GM23248 (cell line): ENCODE data around the gene C1orf105. TPM values are rescaled to one million over a fixed set of nuclear protein-coding genes. Genes with fewer than 3 reads are reported as not detected.

ENCODE experiments used
- DNase-seq: peaks from one replicate; pipeline ENCODE4 v3.0.0-alpha.2; 2015
- H2AFZ ChIP-seq: fragments of 200-600 bp; sonication (generic); 2 replicates; pipeline ENCODE4 v1.6.1; 2016; ENCODE audit warnings: antibody characterized with exemption
- H3F3A ChIP-seq: fragments of 200-600 bp; sonication (generic); 2 replicates; pipeline ENCODE4 v1.6.1; 2016; ENCODE audit warnings: mild to moderate bottlenecking, antibody characterized with exemption, mixed run types; ENCODE audit not compliant: insufficient read depth
- H3K27ac ChIP-seq: fragments of 200-600 bp; sonication (generic); 2 replicates; pipeline ENCODE4 v1.5.1; 2016; ENCODE audit warnings: mild to moderate bottlenecking
- H3K27me3 ChIP-seq: fragments of 200-600 bp; sonication (generic); replicated peaks from 2 replicates; pipeline ENCODE4 v1.6.1; 2016; ENCODE audit warnings: mild to moderate bottlenecking; ENCODE audit not compliant: insufficient read depth
- H3K36me3 ChIP-seq: fragments of 200-600 bp; sonication (generic); 2 replicates; pipeline ENCODE4 v1.6.1; 2016; ENCODE audit warnings: low read depth, mild to moderate bottlenecking
- H3K4me1 ChIP-seq: fragments of 200-600 bp; sonication (generic); 2 replicates; pipeline ENCODE4 v1.6.1; 2016; ENCODE audit warnings: mild to moderate bottlenecking; ENCODE audit not compliant: insufficient read depth
- H3K4me2 ChIP-seq: fragments of 200-600 bp; sonication (generic); one replicate; pipeline ENCODE4 v1.6.1; 2016; ENCODE audit warnings: mild to moderate bottlenecking; ENCODE audit not compliant: unreplicated experiment
- H3K4me3 ChIP-seq: fragments of 200-600 bp; sonication (generic); 2 replicates; pipeline ENCODE4 v1.5.1; 2016; ENCODE audit warnings: mild to moderate bottlenecking
- H3K79me2 ChIP-seq: fragments of 200-600 bp; sonication (generic); 2 replicates; pipeline ENCODE4 v1.6.1; 2016; ENCODE audit warnings: mild to moderate bottlenecking; ENCODE audit not compliant: insufficient read depth
- H3K9ac ChIP-seq: fragments of 200-600 bp; sonication (generic); 2 replicates; pipeline ENCODE4 v1.6.1; 2016; ENCODE audit warnings: mild to moderate bottlenecking
- H3K9me2 ChIP-seq: fragments of 200-600 bp; sonication (generic); 2 replicates; pipeline ENCODE4 v1.6.1; 2016; ENCODE audit warnings: mixed run types, mild to moderate bottlenecking, moderate library complexity; ENCODE audit not compliant: insufficient read depth
- H3K9me3 ChIP-seq: fragments of 200-600 bp; sonication (generic); one replicate; pipeline ENCODE4 v1.6.1; 2017; ENCODE audit warnings: low read depth
- H4K20me1 ChIP-seq: fragments of 200-600 bp; sonication (generic); 2 replicates; pipeline ENCODE4 v1.6.0; 2016; ENCODE audit not compliant: insufficient read depth
- EZH2 ChIP-seq: fragments of 200-600 bp; sonication (generic); IDR thresholded peaks from 2 replicates; pipeline ENCODE4 v1.6.1; 2018; ENCODE audit warnings: antibody characterized with exemption, mild to moderate bottlenecking; ENCODE audit not compliant: insufficient read depth, poor library complexity, severe bottlenecking
- EZH2phosphoT487 ChIP-seq: fragments of 200-600 bp; sonication (generic); IDR thresholded peaks from 2 replicates; pipeline ENCODE4 v1.6.1; 2018; ENCODE audit warnings: antibody characterized with exemption, moderate library complexity, mild to moderate bottlenecking, low read depth; ENCODE audit not compliant: insufficient read depth
- WGBS, 2 experiments: methylation state at CpG; one replicate each; pipeline ENCODE4 v1.1.6; 2015 to 2017; ENCODE audit warnings: low lambda C conversion rate in 2 of 2, low coverage in 1 of 2; ENCODE audit errors: missing lambda C conversion rate in 2 of 2; 5-methylcytosine and 5-hydroxymethylcytosine counted together
- in situ Hi-C: fragments of 300-500 bp; cut with MboI; formaldehyde crosslinking; loops from 2 replicates; pipeline ENCODE4 v1.15.0; 2020
- polyA plus RNA-seq: library from polyadenylated mRNA; unstranded; fragments of >200 nt; fragmentation: Nextera tagmentation; extraction: Ambion mirVana; gene quantifications from 2 replicates; pipeline ENCODE4 v1.2.1, GENCODE V29; 2016
- total RNA-seq: library from RNA; depleted of rRNA; stranded (reverse); fragments of >200 nt; shearing (Covaris generic); gene quantifications from 2 replicates; pipeline ENCODE4 v1.2.3, GENCODE V29; 2014

The C1orf105 gene
- total and polyA plus RNA-seq, 2 experiments from 2014 or later, result not detected

DNA sequence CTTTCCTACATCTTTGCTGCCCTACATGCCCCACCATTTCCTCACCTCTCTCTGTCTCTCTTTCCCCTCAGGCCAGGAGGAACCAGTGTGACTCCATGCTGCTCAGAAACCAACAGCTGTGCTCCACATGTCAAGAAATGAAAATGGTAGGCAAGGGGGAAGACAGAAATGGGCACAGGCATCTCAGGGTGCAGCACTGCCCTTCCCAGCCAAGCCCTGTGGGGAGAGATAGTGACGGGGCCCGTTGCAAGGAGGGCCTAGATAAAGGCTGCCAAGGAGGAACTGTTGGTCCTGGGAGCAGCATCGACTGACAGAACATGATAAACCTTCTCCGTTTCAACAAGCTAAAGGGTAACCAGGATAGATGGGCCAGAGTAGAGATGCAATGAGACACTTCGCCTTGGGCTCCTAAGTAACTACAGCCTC, 35.9 kb downstream of the C1orf105 start:
- no peaks in the 10 kb centered on the region for H3K36me3 ChIP-seq
- H3K9me2 ChIP-seq, result no peaks in the 10 kb centered on the region; the same call in 1 of the 2 replicates
- H3K9me3 ChIP-seq, result no peaks in the 10 kb centered on the region
- no peak overlapping the region for H3K9ac ChIP-seq
- TF ChIP-seq EZH2 (no peak), EZH2phosphoT487 (no peak)
- 54 to 60% methylated on average over 5 of the region's 5 CpGs for WGBS, 2 experiments
- no peak for DNase-seq
- H2AFZ ChIP-seq, result no peak overlapping the region
- 0 out of 2 replicates have a peak, but pooled peaks cover 5% of the 10 kb centered on the region for H3F3A ChIP-seq
- H3K4me2 ChIP-seq, result no peak overlapping the region
- no peak overlapping the region for H3K4me3 ChIP-seq
- in situ Hi-C loops, result loop anchor here (10.0 kb wide), 1 partner anchor 268 kb away; no protein-coding TSS in a partner anchor
- H3K27me3 ChIP-seq, result no peaks in the 10 kb centered on the region
- H3K4me1 ChIP-seq, result peaks cover 14% of the 10 kb centered on the region
- H3K79me2 ChIP-seq, result no peaks in the 10 kb centered on the region
- H3K27ac ChIP-seq, result no peak overlapping the region
- H4K20me1 ChIP-seq, result no peaks in the 10 kb centered on the region

DNA sequence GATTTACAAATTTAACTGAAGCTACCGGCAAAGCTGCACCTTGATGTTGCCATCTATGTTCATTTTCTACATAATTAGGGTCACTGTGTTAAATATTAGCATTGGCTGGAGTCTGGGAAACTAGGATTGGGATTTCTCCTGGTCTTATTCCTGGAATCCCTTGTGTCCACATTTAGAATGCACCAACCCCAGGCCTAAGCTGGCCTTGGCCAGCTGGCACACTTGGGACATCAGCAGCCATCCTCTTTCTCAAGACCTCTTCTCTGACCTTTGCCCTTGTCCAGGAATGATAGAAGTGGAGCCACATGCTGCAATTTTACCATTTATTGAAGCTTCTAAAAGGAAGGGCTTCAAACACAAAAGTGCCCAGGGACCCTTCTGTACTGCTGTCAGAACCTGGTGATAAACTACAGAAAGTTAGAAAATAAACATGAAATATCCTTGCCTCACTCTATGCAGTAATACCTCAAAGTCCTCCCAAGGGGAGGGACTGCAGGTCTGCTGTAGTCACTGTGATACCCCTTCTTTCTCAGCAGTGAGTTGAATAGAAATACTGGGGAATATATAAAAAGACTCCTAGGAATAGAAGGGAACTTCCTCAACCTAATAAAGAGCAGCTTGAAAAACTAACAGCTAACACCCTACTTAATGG, 37.1 kb downstream of the C1orf105 start:
- no peak for DNase-seq
- H3K4me3 ChIP-seq, result no peak overlapping the region
- no peaks in the 10 kb centered on the region for H4K20me1 ChIP-seq
- H3K4me2 ChIP-seq, result no peak overlapping the region
- WGBS, 2 experiments, result 82 to 96% methylated on average over 1 of the region's 1 CpG
- no peak overlapping the region for H3K27ac ChIP-seq
- no peaks in the 10 kb centered on the region for H3K27me3 ChIP-seq
- H3F3A ChIP-seq, result no peaks in the 10 kb centered on the region
- 0 out of 2 replicates have a peak, but pooled peaks cover 10% of the 10 kb centered on the region for H3K4me1 ChIP-seq
- no peaks in the 10 kb centered on the region; the same call in 1 of the 2 replicates for H3K9me2 ChIP-seq
- H2AFZ ChIP-seq, result no peak overlapping the region
- no peaks in the 10 kb centered on the region for H3K36me3 ChIP-seq
- no peaks in the 10 kb centered on the region for H3K9me3 ChIP-seq
- no peak overlapping the region for H3K9ac ChIP-seq
- H3K79me2 ChIP-seq, result no peaks in the 10 kb centered on the region
- no peak for TF ChIP-seq EZH2phosphoT487
- no peak for TF ChIP-seq EZH2
- in situ Hi-C loops, result loop anchor here (10.0 kb wide), 1 partner anchor 267 kb away; no protein-coding TSS in a partner anchor

DNA sequence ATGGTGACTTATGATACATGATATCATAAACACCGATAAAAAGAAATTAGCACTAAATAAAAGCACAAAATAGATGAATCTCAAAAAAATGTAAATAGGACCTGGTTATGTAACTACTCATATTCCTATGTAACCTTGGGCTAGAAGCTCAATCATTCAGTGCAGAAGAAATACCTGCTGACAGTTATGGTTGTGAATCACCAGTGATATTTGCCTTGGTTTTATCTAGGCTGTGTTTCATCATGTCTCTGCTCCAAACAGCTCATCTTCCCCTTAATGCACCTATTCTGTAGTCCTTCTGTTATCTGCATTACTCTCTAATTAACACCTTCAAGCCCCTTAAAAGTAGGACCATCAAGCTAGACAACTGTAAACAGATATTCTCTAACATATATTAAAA, 39.7 kb downstream of the C1orf105 start:
- Histone ChIP-seq H2AFZ (no peak overlapping the region), H3K27me3 (no peaks in the 10 kb centered on the region), H3K4me2 (no peak overlapping the region), H3K27ac (no peak overlapping the region), H3K36me3 (no peaks in the 10 kb centered on the region), H4K20me1 (no peaks in the 10 kb centered on the region), H3K79me2 (no peaks in the 10 kb centered on the region), H3K9me3 (no peaks in the 10 kb centered on the region), H3K4me3 (no peak overlapping the region), H3K9me2 (no peaks in the 10 kb centered on the region; the same call in 1 of the 2 replicates), H3F3A (no peaks in the 10 kb centered on the region), H3K9ac (no peak overlapping the region), H3K4me1 (0 out of 2 replicates have a peak, but pooled peaks cover 10% of the 10 kb centered on the region)
- no peak for DNase-seq
- no peak for TF ChIP-seq EZH2phosphoT487
- TF ChIP-seq EZH2, result no peak
- 88 to 97% methylated on average over 1 of the region's 1 CpG for WGBS, 2 experiments
- in situ Hi-C loops, result no loop called here

DNA sequence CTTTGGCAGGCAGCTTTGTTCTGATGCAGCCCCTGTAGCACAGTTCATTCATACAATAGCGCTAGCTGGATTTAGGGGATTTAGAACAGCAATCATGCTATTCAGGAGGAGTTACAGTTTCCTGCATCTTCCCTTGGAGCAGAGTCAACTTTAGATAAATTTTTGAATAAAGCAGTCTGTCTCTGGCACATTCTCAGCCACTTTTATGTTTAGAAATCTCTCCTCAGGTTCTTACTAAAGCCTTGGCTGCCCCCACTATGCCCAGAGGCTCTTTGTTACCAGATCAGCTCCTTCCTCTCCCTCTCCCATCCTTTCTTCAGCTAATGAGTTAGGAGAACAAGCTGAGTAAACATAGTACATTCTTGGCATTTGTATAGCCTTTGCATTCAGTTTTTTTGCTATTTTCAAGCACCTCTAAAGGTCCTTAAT, 40.4 kb downstream of the C1orf105 start:
- Histone ChIP-seq H3K79me2 (no peaks in the 10 kb centered on the region), H3K36me3 (no peaks in the 10 kb centered on the region), H2AFZ (no peak overlapping the region), H3K4me1 (0 out of 2 replicates have a peak, but pooled peaks cover 10% of the 10 kb centered on the region), H3K27ac (no peak overlapping the region), H3K9ac (no peak overlapping the region), H3F3A (no peaks in the 10 kb centered on the region), H3K4me2 (no peak overlapping the region), H3K9me3 (no peaks in the 10 kb centered on the region), H4K20me1 (no peaks in the 10 kb centered on the region), H3K9me2 (no peaks in the 10 kb centered on the region; the same call in 1 of the 2 replicates), H3K4me3 (no peak overlapping the region), H3K27me3 (no peaks in the 10 kb centered on the region)
- DNase-seq, result no peak
- WGBS, 2 experiments, result 60 to 70% methylated on average over 1 of the region's 1 CpG
- in situ Hi-C loops, result no loop called here
- TF ChIP-seq EZH2phosphoT487 (no peak), EZH2 (no peak)
